ENCODE data around the gene ANKLE1.

Gene ANKLE1

GRCh38 chr19:17330262-17331044, 48.8 kb downstream of the ANKLE1 start:
- in situ Hi-C loops (cut with HindIII; ENCODE audit: low pct_unique_long_range_greater_than_20kb, low sequenced_read_pairs): no loop called here
- TF ChIP-seq JUND (IDR thresholded peaks at IDR 0.05; ENCODE audit: low read depth): no peak
- no peak for DNase-seq (ENCODE audit: low read depth in 1 of 2, low spot score in 1 of 2)

GRCh38 chr19:17331045-17331558, 49.4 kb downstream of the ANKLE1 start:
- in situ Hi-C loops (cut with HindIII; ENCODE audit: low pct_unique_long_range_greater_than_20kb, low sequenced_read_pairs): no loop called here
- no peak for DNase-seq (ENCODE audit: low read depth in 1 of 2, low spot score in 1 of 2)
- no peak for TF ChIP-seq JUND (IDR thresholded peaks at IDR 0.05; ENCODE audit: low read depth)

GRCh38 chr19:17332360-17332676, 50.6 kb downstream of the ANKLE1 start:
- in situ Hi-C loops (cut with HindIII; ENCODE audit: low pct_unique_long_range_greater_than_20kb, low sequenced_read_pairs): no loop called here
- TF ChIP-seq JUND (IDR thresholded peaks at IDR 0.05; ENCODE audit: low read depth): no peak
- no peak for DNase-seq (ENCODE audit: low read depth in 1 of 2, low spot score in 1 of 2)

- DNase-seq (ENCODE audit: low read depth in 1 of 2, low spot score in 1 of 2): peak in 1 of 2 experiments; percentile 92
- in situ Hi-C loops (cut with HindIII; ENCODE audit: low pct_unique_long_range_greater_than_20kb, low sequenced_read_pairs): no loop called here
- TF ChIP-seq JUND (IDR thresholded peaks at IDR 0.05; ENCODE audit: low read depth): no peak
Measured at GRCh38 chr19:17332677-17333581, 51.2 kb downstream of the ANKLE1 start.

DNA sequence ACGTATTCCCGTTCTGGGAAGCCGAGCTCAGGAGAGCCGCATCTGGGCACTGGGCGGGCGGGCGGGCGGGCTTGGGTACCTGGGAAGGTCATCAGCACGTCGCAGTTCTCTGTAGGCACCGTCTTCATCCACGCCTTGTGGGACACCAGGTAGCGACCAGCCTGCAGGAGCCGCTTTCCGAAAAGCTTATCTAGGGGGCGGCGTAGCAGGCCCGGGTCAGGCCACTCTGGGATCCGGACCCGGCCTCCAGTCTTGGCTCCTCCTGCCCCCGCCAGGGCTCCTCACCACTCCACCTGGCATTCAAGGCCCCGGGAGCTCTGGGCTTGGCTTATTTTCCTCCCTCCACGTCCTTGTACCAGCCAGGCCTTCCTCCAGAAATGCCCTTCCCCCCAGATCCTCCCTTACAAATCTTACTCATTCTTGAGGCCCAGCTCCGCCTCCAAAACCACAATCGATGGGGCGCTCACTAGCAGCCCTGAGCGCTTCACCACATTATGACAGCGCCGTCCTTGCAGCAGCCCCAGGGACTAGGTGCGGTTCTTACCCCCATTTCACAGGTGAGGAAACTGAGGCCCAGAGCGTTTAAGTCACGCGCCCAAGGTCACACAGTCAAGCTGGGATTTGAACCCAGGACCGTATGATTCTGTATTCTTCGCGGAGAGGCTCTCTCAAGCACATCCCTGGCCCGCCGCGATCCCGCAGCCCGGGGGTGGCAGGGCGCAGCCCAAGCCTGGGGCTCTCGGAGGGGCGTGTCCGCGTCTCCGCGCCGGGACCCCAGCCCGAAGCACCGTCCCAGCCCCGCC, 52.1 kb downstream of the ANKLE1 start:
- no peak for TF ChIP-seq JUND (IDR thresholded peaks at IDR 0.05; ENCODE audit: low read depth)
- in situ Hi-C loops (cut with HindIII; ENCODE audit: low pct_unique_long_range_greater_than_20kb, low sequenced_read_pairs): no loop called here
- DNase-seq (ENCODE audit: low read depth in 1 of 2, low spot score in 1 of 2): peak in 1 of 2 experiments; percentile 61

- in situ Hi-C loops (cut with HindIII; ENCODE audit: low pct_unique_long_range_greater_than_20kb, low sequenced_read_pairs): no loop called here
- peak; percentile 92 to 98 for DNase-seq (ENCODE audit: low read depth in 1 of 2, low spot score in 1 of 2)
- TF ChIP-seq JUND (IDR thresholded peaks at IDR 0.05; ENCODE audit: low read depth): no peak
Measured at GRCh38 chr19:17334414-17335409, 53.0 kb downstream of the ANKLE1 start, which contains the start of gene ANO8. Gene ANO8, minus strand, starts transcription at chr19:17334855. Its CDS starts 185 bp downstream, at chr19:17334670.

DNA sequence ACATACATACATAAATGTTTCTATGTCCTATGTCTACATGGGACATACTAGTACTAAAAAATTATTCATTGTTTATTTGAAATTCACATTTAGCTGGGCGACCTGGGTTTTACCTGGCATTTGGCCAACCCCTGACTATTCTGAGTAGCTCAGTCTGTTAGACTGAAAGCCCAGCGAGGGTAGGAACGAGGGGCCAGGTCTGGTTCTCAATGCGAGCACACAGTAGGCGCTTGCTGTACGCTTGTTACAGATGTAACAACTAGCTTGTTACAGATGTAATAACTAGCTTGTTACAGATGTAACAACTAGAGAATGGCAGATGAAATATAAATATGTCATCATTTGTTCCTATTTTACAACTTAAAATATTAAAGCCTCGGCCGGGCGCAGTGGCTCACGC, 53.9 kb downstream of the ANKLE1 start:
- no peak for DNase-seq (ENCODE audit: low read depth in 1 of 2, low spot score in 1 of 2)
- in situ Hi-C loops (cut with HindIII; ENCODE audit: low pct_unique_long_range_greater_than_20kb, low sequenced_read_pairs): no loop called here
- TF ChIP-seq JUND (IDR thresholded peaks at IDR 0.05; ENCODE audit: low read depth): no peak
